ENCODE data around the gene IMP4. TPM values are rescaled to one million over a fixed set of nuclear protein-coding genes. Genes with fewer than 3 reads are reported as not detected.

IMP4 gene
- total and polyA plus RNA-seq, 2 experiments from 2014 or later, result 87.8 to 147 TPM

- no peak for TF ChIP-seq ZNF462 (CRISPR knock-in tag; IDR thresholded peaks at IDR 0.05)
- TF ChIP-seq NANOG (IDR thresholded peaks at IDR 0.05; ENCODE audit: borderline replicate concordance), result no peak
These were observed 45.1 kb downstream of the IMP4 start (continued) for GRCh38 chr2:130387804-130388203.

GRCh38 chr2:130388221-130388907 lies 45.7 kb downstream of the IMP4 start:
- Mint-ChIP-seq H3K36me3 (ENCODE audit: low read depth) (no peaks in the 10 kb centered on the region), H3K4me3 (no peak overlapping the region), H3K4me1 (peaks cover 21% of the 10 kb centered on the region), H3K27me3 (ENCODE audit: insufficient read depth, low read depth, poor library complexity) (peaks cover 9% of the 10 kb centered on the region), H3K9me3 (no peaks in the 10 kb centered on the region), H3K27ac (no peak overlapping the region)
- DNase-seq (ENCODE audit: low spot score) (no peak), ATAC-seq (no peak)
- H3F3A ChIP-seq (replicated peaks; ENCODE audit: low read depth), result no peaks in the 10 kb centered on the region
- no peaks in the 10 kb centered on the region for H3K9me2 ChIP-seq (ENCODE audit: insufficient read depth)
- no peaks in the 10 kb centered on the region for H3K36me3 ChIP-seq (ENCODE audit: insufficient read depth)
- H3K79me2 ChIP-seq (replicated peaks; ENCODE audit: insufficient read depth), result no peaks in the 10 kb centered on the region
- no peaks in the 10 kb centered on the region for H4K20me1 ChIP-seq (replicated peaks; ENCODE audit: insufficient read depth)
- no peak overlapping the region for H3K4me2 ChIP-seq
- peaks cover 17% of the 10 kb centered on the region for H3K27me3 ChIP-seq (ENCODE audit: insufficient read depth)
- no peak overlapping the region for H2AFZ ChIP-seq
- peaks cover 7% of the 10 kb centered on the region for H3K4me1 ChIP-seq (ENCODE audit: insufficient read depth)
- no peak overlapping the region for H3K4me3 ChIP-seq
- no peak overlapping the region for H3K27ac ChIP-seq (ENCODE audit: low read depth)
- TF ChIP-seq CTCF (conservative IDR thresholded peaks at IDR 0.05; ENCODE audit: low read depth in 2 of 2), result no peak
- TF ChIP-seq EZH2phosphoT487 (IDR thresholded peaks at IDR 0.05; ENCODE audit: unreplicated experiment), result no peak
- no peak for TF ChIP-seq ZNF114 (CRISPR knock-in tag; IDR thresholded peaks at IDR 0.05)
- no peak for TF ChIP-seq ZNF331 (CRISPR knock-in tag; IDR thresholded peaks at IDR 0.05; ENCODE audit: low read depth)
- no peak for TF ChIP-seq STAT1 (IDR thresholded peaks at IDR 0.05; ENCODE audit: unreplicated experiment)
- TF ChIP-seq ETS1 (IDR thresholded peaks at IDR 0.05), result no peak
- no peak for TF ChIP-seq JUNB (IDR thresholded peaks at IDR 0.05; ENCODE audit: unreplicated experiment)
- no peak for TF ChIP-seq POLR2AphosphoS5 (IDR thresholded peaks at IDR 0.05; ENCODE audit: low read depth)

All from GM23338 (cell line).